GM06990 (cell line): ENCODE data around the gene HERC3.

Experiments
- DNase-seq: peaks from one replicate; pipeline ENCODE4 v3.0.0-alpha.2; 2011; ENCODE audit not compliant: insufficient read length; ENCODE audit errors: extremely low read depth
- H3K27me3 ChIP-seq: replicated peaks from 2 replicates; pipeline ENCODE4 v1.6.0; 2011; ENCODE audit warnings: low read length; ENCODE audit not compliant: control insufficient read depth, insufficient read depth
- H3K36me3 ChIP-seq: 2 replicates; pipeline ENCODE4 v1.5.1; 2011; ENCODE audit warnings: low read length; ENCODE audit not compliant: control insufficient read depth, insufficient read depth
- H3K4me3 ChIP-seq: replicated peaks from 2 replicates; pipeline ENCODE4 v1.5.1; 2011; ENCODE audit warnings: low read depth, mild to moderate bottlenecking, control low read depth, low read length
- TF ChIP-seq, protein P1 (sequence below): IDR thresholded peaks from 2 replicates; pipeline ENCODE4 v1.5.1; 2011; ENCODE audit warnings: low read length, control low read depth, mild to moderate bottlenecking, inconsistent platforms; ENCODE audit not compliant: insufficient read depth, poor library complexity, severe bottlenecking

HERC3 gene

DNA sequence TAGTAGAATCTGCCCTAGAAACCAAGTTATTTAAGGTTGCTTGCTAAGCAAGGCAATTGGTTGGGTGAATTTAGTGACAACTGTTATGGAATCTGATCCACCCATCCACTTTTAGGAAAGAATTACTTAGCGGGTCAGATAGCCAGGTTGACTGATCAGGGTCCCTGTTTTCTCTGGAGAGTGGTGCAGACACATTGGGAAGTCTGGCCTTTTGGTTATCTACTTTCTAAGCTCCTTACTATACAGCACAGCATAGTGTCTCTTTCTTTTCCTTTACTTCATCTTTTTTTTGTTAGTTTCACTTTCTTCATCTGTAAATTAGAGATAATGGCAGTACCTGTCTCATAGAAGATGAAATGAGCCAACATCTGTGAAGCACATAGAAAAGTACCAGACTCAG, 7.4 kb downstream of the HERC3 start:
- H3K27me3 ChIP-seq: no peaks in the 10 kb centered on the region
- TF ChIP-seq, protein P1, sequence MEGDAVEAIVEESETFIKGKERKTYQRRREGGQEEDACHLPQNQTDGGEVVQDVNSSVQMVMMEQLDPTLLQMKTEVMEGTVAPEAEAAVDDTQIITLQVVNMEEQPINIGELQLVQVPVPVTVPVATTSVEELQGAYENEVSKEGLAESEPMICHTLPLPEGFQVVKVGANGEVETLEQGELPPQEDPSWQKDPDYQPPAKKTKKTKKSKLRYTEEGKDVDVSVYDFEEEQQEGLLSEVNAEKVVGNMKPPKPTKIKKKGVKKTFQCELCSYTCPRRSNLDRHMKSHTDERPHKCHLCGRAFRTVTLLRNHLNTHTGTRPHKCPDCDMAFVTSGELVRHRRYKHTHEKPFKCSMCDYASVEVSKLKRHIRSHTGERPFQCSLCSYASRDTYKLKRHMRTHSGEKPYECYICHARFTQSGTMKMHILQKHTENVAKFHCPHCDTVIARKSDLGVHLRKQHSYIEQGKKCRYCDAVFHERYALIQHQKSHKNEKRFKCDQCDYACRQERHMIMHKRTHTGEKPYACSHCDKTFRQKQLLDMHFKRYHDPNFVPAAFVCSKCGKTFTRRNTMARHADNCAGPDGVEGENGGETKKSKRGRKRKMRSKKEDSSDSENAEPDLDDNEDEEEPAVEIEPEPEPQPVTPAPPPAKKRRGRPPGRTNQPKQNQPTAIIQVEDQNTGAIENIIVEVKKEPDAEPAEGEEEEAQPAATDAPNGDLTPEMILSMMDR: no peak
- H3K36me3 ChIP-seq: no peaks in the 10 kb centered on the region; the same call in 1 of the 2 replicates
- no peak overlapping the region for H3K4me3 ChIP-seq
- DNase-seq: no peak

DNA sequence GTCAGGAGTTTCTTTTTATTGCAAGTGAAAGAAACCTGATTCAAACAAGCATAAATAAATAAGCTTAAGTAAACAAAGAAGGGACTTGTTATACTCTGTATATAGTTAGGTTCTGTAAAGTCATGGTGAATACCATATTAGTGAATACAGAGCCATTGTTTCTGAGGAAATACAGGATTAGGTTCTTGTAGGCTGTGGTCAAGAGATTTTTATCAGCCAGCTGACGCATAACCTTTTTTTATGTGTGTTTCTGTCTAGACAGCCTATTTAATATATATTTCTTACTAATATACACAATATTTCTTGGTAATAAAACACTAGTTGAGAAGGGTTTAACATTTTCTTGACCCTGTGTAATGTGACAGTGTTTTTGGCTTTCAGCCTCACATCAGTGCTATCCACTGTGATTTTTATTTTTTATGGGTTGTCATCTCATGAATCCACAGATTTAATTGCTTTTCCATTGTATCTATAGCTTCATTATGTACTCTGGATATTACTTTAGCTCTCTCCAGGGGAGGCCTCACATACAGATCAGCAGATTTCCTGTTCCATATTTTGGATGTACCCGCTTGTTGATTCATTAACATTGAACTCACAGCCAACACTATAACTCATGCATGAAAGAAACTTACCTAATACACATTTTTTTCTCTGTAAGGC, 8.0 kb downstream of the HERC3 start:
- H3K27me3 ChIP-seq: no peaks in the 10 kb centered on the region
- H3K4me3 ChIP-seq: no peak overlapping the region
- TF ChIP-seq, protein P1: no peak
- no peaks in the 10 kb centered on the region; the same call in 1 of the 2 replicates for H3K36me3 ChIP-seq
- no peak for DNase-seq

DNA sequence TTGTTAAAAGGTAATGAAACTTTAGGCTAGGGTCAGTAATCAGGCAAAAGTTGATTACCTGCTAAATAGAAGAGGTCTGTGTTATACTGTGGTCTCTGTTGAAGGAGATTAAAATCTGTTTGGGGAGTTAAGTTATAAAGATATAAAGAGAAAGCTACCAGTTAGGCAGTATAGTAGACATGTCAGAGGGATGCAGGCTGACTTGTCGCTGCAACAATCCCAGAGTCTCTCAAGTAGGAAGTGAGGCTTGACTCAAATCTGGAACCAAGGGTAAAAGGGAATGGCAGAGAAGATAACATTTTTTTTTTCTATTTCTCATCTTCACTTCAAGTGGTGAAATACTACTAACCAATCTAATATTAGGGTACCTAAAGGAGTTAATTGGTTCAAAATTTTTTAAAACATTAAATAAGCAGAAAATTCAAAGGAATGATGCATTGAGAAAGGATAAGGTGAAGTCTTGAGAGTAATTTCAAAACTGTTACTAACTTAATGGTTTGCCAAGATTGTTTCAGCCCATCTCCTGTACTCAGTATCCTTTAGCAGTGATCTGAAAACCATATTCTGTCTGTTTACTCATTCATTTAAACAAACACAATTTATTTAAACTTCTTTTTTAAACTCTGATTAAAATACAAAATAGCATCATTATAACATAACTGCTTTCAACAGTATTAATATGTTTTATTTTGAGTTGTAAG, 12.8 kb downstream of the HERC3 start:
- no peaks in the 10 kb centered on the region for H3K36me3 ChIP-seq
- no peak for DNase-seq
- H3K4me3 ChIP-seq: no peak overlapping the region
- TF ChIP-seq, protein P1: no peak
- H3K27me3 ChIP-seq: no peaks in the 10 kb centered on the region

DNA sequence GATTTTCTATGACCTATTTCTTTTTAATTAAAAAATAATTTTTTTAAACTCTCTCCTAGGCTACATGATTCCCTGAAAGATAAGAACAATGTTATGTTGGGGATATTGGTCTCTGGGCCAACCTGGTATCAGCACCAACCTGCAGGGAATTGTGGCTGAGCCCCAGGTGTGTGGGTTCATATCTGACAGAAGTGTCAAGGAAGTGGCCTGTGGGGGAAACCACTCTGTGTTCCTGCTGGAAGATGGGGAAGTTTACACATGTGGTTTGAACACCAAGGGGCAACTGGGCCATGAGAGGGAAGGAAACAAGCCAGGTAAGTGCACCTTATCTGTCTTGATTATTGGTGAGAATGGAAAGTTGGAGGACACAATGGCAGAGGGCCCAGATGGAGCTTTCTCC, 13.5 kb downstream of the HERC3 start:
- Histone ChIP-seq H3K4me3 (no peak overlapping the region), H3K36me3 (no peaks in the 10 kb centered on the region), H3K27me3 (no peaks in the 10 kb centered on the region)
- no peak for DNase-seq
- TF ChIP-seq, protein P1: no peak

DNA sequence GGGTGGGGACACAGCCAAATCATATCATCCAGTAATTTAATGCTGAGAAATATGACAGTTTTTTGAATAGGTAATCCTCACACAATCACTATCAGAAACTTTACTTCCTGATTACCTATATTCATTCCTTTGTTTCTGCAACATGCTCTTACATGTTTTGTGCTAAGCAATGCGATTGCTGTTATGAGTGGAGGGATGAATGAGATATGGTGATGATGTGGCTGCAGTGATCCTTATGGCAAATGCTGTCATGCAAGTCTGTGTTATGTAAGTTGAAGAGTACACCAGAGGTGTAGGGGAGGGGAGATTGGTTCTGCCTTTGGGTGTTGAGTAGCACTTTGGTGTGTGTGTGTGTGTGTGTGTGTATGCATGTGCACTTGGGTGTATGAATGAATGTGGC, 14.6 kb downstream of the HERC3 start:
- DNase-seq: no peak

More for the DNA sequence above, 14.6 kb downstream of the HERC3 start:
- no peaks in the 10 kb centered on the region for H3K27me3 ChIP-seq
- H3K4me3 ChIP-seq: no peak overlapping the region
- TF ChIP-seq, protein P1: no peak
- H3K36me3 ChIP-seq: no peaks in the 10 kb centered on the region
